ENCODE results near the gene PTPRCAP. TPM values are rescaled to one million over a fixed set of nuclear protein-coding genes. Genes with fewer than 3 reads are reported as not detected.
A peak's percentile ranks its signal among the peaks of the same experiment; 100 is the strongest.
"Not testable (repeated sequence)": the region's sequence is repeated elsewhere in the genome, so short reads cannot be mapped to it uniquely, and the experiment has no call there.

PTPRCAP gene
- total RNA-seq, 2 experiments from 2014 or later: 328 to 389 TPM

GRCh38 chr11:67409261-67409666 is 28.2 kb downstream of the PTPRCAP start:
- Mint-ChIP-seq H3K4me3 (peak overlapping the region; percentile 95), H3K27me3 (no peaks in the 10 kb centered on the region), H3K27ac (peak overlapping the region; percentile 94), H3K9me3 (no peaks in the 10 kb centered on the region), H3K36me3 (ENCODE audit: low read depth) (peaks cover 63% of the 10 kb centered on the region), H3K4me1 (peaks cover 81% of the 10 kb centered on the region)
- CTCF ChIA-PET: interaction anchor here (1.0 to 1.9 kb wide), 8 partner anchors 9 to 137 kb away, joined by 3 to 9 read pairs (median 4); partner anchors contain the start of genes PITPNM1, RAD9A and TMEM134
- POLR2A ChIA-PET: interaction anchor here (0.6 to 2.8 kb wide), 4 partner anchors 11 to 144 kb away, joined by 3 to 18 read pairs (median 4); partner anchors contain the start of gene PTPRCAP
- peak; percentile 89 for DNase-seq

- no peak for DNase-seq
- ChIA-PET POLR2A (interaction anchor here (0.9 to 2.8 kb wide), 4 partner anchors 11 to 31 kb away, joined by 3 to 18 read pairs (median 4); partner anchors contain the start of gene PTPRCAP), CTCF (interaction anchor here (1.0 to 1.9 kb wide), 8 partner anchors 9 to 137 kb away, joined by 3 to 9 read pairs (median 4); partner anchors contain the start of genes PITPNM1, RAD9A and TMEM134)
- Mint-ChIP-seq H3K4me3 (peak overlapping the region; percentile 95), H3K36me3 (ENCODE audit: low read depth) (peaks cover 67% of the 10 kb centered on the region), H3K4me1 (peaks cover 81% of the 10 kb centered on the region), H3K27me3 (no peaks in the 10 kb centered on the region), H3K27ac (peak overlapping the region; percentile 92), H3K9me3 (no peaks in the 10 kb centered on the region)
Observed at GRCh38 chr11:67408437-67409200, 28.9 kb downstream of the PTPRCAP start.

GRCh38 chr11:67407688-67408163 is 29.8 kb downstream of the PTPRCAP start:
- POLR2A ChIA-PET: interaction anchor here (0.9 to 2.8 kb wide), 2 partner anchors 29 to 31 kb away, joined by 3 to 18 read pairs; partner anchors contain the start of gene PTPRCAP
- H3K4me3 Mint-ChIP-seq: peak overlapping the region; percentile 95
- H3K4me1 Mint-ChIP-seq: peaks cover 81% of the 10 kb centered on the region
- no peak for DNase-seq
- H3K36me3 Mint-ChIP-seq (ENCODE audit: low read depth): peaks cover 69% of the 10 kb centered on the region
- H3K27ac Mint-ChIP-seq: peak overlapping the region; percentile 92
- no peaks in the 10 kb centered on the region for H3K27me3 Mint-ChIP-seq
- no peaks in the 10 kb centered on the region for H3K9me3 Mint-ChIP-seq
- CTCF ChIA-PET: interaction anchor here (1.0 to 1.9 kb wide), 6 partner anchors 10 to 104 kb away, joined by 3 to 9 read pairs (median 4); partner anchors contain the start of genes PTPRCAP, RAD9A, SSH3 and TMEM134

- ChIA-PET POLR2A (interaction anchor here (2.8 kb wide), 1 partner anchor 30 kb away, joined by 18 read pairs; the partner anchor contains the start of gene PTPRCAP), CTCF (interaction anchor here (0.6 to 1.7 kb wide), 8 partner anchors 13 to 154 kb away, joined by 3 to 5 read pairs (median 3); partner anchors contain the start of genes PTPRCAP, RAD9A, SSH3 and TMEM134)
- Mint-ChIP-seq H3K4me1 (peaks cover 80% of the 10 kb centered on the region), H3K27ac (peak overlapping the region; percentile 92), H3K9me3 (no peaks in the 10 kb centered on the region), H3K36me3 (ENCODE audit: low read depth) (peaks cover 69% of the 10 kb centered on the region), H3K4me3 (peak overlapping the region; percentile 95), H3K27me3 (no peaks in the 10 kb centered on the region)
- no peak for DNase-seq
Observed at GRCh38 chr11:67406969-67407687, 30.4 kb downstream of the PTPRCAP start.

GRCh38 chr11:67406420-67406968 is 31.0 kb downstream of the PTPRCAP start:
- POLR2A ChIA-PET: interaction anchor here (2.8 kb wide), 1 partner anchor 31 kb away, joined by 18 read pairs; the partner anchor contains the start of gene PTPRCAP
- Mint-ChIP-seq H3K36me3 (ENCODE audit: low read depth) (peaks cover 69% of the 10 kb centered on the region), H3K27me3 (no peaks in the 10 kb centered on the region)

GRCh38 chr11:67405688-67406339 is 31.7 kb downstream of the PTPRCAP start:
- H3K27ac Mint-ChIP-seq: peak overlapping the region; percentile 97
- peak overlapping the region; percentile 95 for H3K4me3 Mint-ChIP-seq
- H3K27me3 Mint-ChIP-seq: no peaks in the 10 kb centered on the region
- ChIA-PET POLR2A (no interaction called here), CTCF (interaction anchor here (0.9 to 2.7 kb wide), 5 partner anchors 13 to 62 kb away, joined by 3 to 9 read pairs (median 5); partner anchors contain the start of genes RAD9A and TMEM134)
- peaks cover 67% of the 10 kb centered on the region for H3K36me3 Mint-ChIP-seq (ENCODE audit: low read depth)
- no peak for DNase-seq
- H3K4me1 Mint-ChIP-seq: peaks cover 69% of the 10 kb centered on the region
- no peaks in the 10 kb centered on the region for H3K9me3 Mint-ChIP-seq

More at GRCh38 chr11:67406420-67406968, 31.0 kb downstream of the PTPRCAP start:
- H3K4me1 Mint-ChIP-seq: peaks cover 76% of the 10 kb centered on the region
- no peak for DNase-seq
- H3K9me3 Mint-ChIP-seq: no peaks in the 10 kb centered on the region
- CTCF ChIA-PET: interaction anchor here (0.6 to 1.3 kb wide), 5 partner anchors 14 to 154 kb away, joined by 3 to 5 read pairs (median 3); partner anchors contain the start of gene RAD9A
- H3K4me3 Mint-ChIP-seq: peak overlapping the region; percentile 95
- H3K27ac Mint-ChIP-seq: peak overlapping the region; percentile 92

- no peaks in the 10 kb centered on the region for H3K9me3 Mint-ChIP-seq
- POLR2A ChIA-PET: interaction anchor here (0.7 kb wide), 1 partner anchor 23 kb away, joined by 4 read pairs; the partner anchor contains the start of gene RPS6KB2
- no peak for DNase-seq
- peaks cover 67% of the 10 kb centered on the region for H3K36me3 Mint-ChIP-seq (ENCODE audit: low read depth)
- CTCF ChIA-PET: interaction anchor here (0.9 to 38.4 kb wide), 9 partner anchors 9 to 63 kb away, joined by 3 to 841 read pairs (median 5); partner anchors contain the start of genes CLCF1, POLD4, RAD9A and TMEM134
- H3K4me3 Mint-ChIP-seq: peak overlapping the region; percentile 95
- H3K27ac Mint-ChIP-seq: peak overlapping the region; percentile 97
- H3K27me3 Mint-ChIP-seq: no peaks in the 10 kb centered on the region
- peaks cover 68% of the 10 kb centered on the region for H3K4me1 Mint-ChIP-seq
Observed at GRCh38 chr11:67405196-67405567, 32.3 kb downstream of the PTPRCAP start.

GRCh38 chr11:67404515-67405195 is 32.8 kb downstream of the PTPRCAP start:
- CTCF ChIA-PET: interaction anchor here (0.5 to 38.4 kb wide), 18 partner anchors 8 to 210 kb away, joined by 3 to 841 read pairs (median 4); partner anchors contain the start of genes CLCF1, POLD4, RAD9A and RPS6KB2
- Mint-ChIP-seq H3K36me3 (ENCODE audit: low read depth) (peaks cover 63% of the 10 kb centered on the region), H3K4me3 (peak overlapping the region; percentile 95), H3K27me3 (no peaks in the 10 kb centered on the region), H3K9me3 (no peaks in the 10 kb centered on the region), H3K27ac (peak overlapping the region; percentile 97), H3K4me1 (peaks cover 65% of the 10 kb centered on the region)
- POLR2A ChIA-PET: interaction anchor here (0.7 to 1.0 kb wide), 2 partner anchors 23 to 29 kb away, joined by 3 to 4 read pairs; partner anchors contain the start of gene RPS6KB2
- peak; percentile 68 for DNase-seq

GRCh38 chr11:67403085-67403484 is 34.4 kb downstream of the PTPRCAP start:
- H3K4me3 Mint-ChIP-seq: peak overlapping the region; percentile 95
- ChIA-PET CTCF (interaction anchor here (0.6 to 38.4 kb wide), 17 partner anchors 10 to 226 kb away, joined by 3 to 841 read pairs (median 7); partner anchors contain the start of genes CLCF1, NUDT8, POLD4 and PTPRCAP), POLR2A (interaction anchor here (0.5 to 1.1 kb wide), 3 partner anchors 34 to 66 kb away, joined by 3 to 7 read pairs (median 5); partner anchors contain the start of gene PTPRCAP)
- peak overlapping the region; percentile 97 for H3K27ac Mint-ChIP-seq
- not testable (repeated sequence) for DNase-seq, H3K9me3 Mint-ChIP-seq, H3K27me3 Mint-ChIP-seq
- H3K4me1 Mint-ChIP-seq: peaks cover 62% of the 10 kb centered on the region
- peaks cover 60% of the 10 kb centered on the region for H3K36me3 Mint-ChIP-seq (ENCODE audit: low read depth)

GRCh38 chr11:67402192-67402839 is 35.2 kb downstream of the PTPRCAP start:
- H3K27ac Mint-ChIP-seq: peak overlapping the region; percentile 97
- not testable (repeated sequence) for H3K9me3 Mint-ChIP-seq, DNase-seq, H3K27me3 Mint-ChIP-seq
- peak overlapping the region; percentile 95 for H3K4me3 Mint-ChIP-seq
- ChIA-PET CTCF (interaction anchor here (0.6 to 38.4 kb wide), 31 partner anchors 10 to 283 kb away, joined by 3 to 841 read pairs (median 7); partner anchors contain the start of genes CARNS1, CLCF1, KDM2A and NUDT8), POLR2A (interaction anchor here (0.6 to 2.2 kb wide), 4 partner anchors 10 to 161 kb away, joined by 6 to 10 read pairs (median 6); partner anchors contain the start of genes PTPRCAP, RAD9A and TMEM134)
- H3K36me3 Mint-ChIP-seq (ENCODE audit: low read depth): peaks cover 59% of the 10 kb centered on the region
- peaks cover 62% of the 10 kb centered on the region for H3K4me1 Mint-ChIP-seq

All from activated CD4-positive, alpha-beta T cell treated with anti-CD3 and anti-CD28 coated beads, Interleukin-2, amount 10 ng/mL, durations not matched to agents 7 days and 5 days (primary cell).